Mesendoderm (in vitro differentiated cells): ENCODE data around the gene FOXP4.

Experiments
- DNase-seq: peaks from one replicate; pipeline ENCODE4 v3.0.0; 2013
- H2AK5ac ChIP-seq: 2 replicates; pipeline ENCODE4 v1.6.1; 2013; ENCODE audit warnings: low read length, inconsistent platforms
- H2BK120ac ChIP-seq: 2 replicates; pipeline ENCODE4 v1.6.1; 2013; ENCODE audit warnings: low read depth, mild to moderate bottlenecking, low read length, moderate library complexity, mixed read lengths
- H2BK15ac ChIP-seq: replicated peaks from 2 replicates; pipeline ENCODE4 v1.6.1; 2013; ENCODE audit warnings: low read depth, mild to moderate bottlenecking, moderate library complexity
- H2BK5ac ChIP-seq: 2 replicates; pipeline ENCODE4 v1.6.1; 2013; ENCODE audit warnings: low read length, inconsistent platforms
- H3K18ac ChIP-seq: 2 replicates; pipeline ENCODE4 v1.6.1; 2013; ENCODE audit warnings: mild to moderate bottlenecking, low read length, mixed read lengths
- H3K23ac ChIP-seq: one replicate; pipeline ENCODE4 v1.6.1; 2013; ENCODE audit warnings: low read length
- H3K27ac ChIP-seq: 2 replicates; pipeline ENCODE4 v1.5.1; 2013; ENCODE audit warnings: low read depth, mild to moderate bottlenecking, inconsistent platforms, low read length, moderate library complexity
- H3K27me3 ChIP-seq: 2 replicates; pipeline ENCODE4 v1.6.1; 2013; ENCODE audit warnings: low read length, control low read depth, mild to moderate bottlenecking, inconsistent platforms; ENCODE audit not compliant: insufficient read depth, poor library complexity
- H3K36me3 ChIP-seq: 2 replicates; pipeline ENCODE4 v1.6.1; 2013; ENCODE audit warnings: low read length, inconsistent platforms; ENCODE audit not compliant: control insufficient read depth, insufficient read depth
- H3K4ac ChIP-seq: one replicate; pipeline ENCODE4 v1.6.1; 2013; ENCODE audit warnings: low read depth, mild to moderate bottlenecking, low read length, moderate library complexity
- H3K4me1 ChIP-seq: 2 replicates; pipeline ENCODE4 v1.6.1; 2013; ENCODE audit warnings: low read depth, low read length, inconsistent platforms; ENCODE audit not compliant: control insufficient read depth
- H3K4me2 ChIP-seq: 2 replicates; pipeline ENCODE4 v1.6.1; 2013; ENCODE audit warnings: low read length
- H3K4me3 ChIP-seq: 2 replicates; pipeline ENCODE4 v1.5.1; 2013; ENCODE audit warnings: mild to moderate bottlenecking, low read length
- H3K56ac ChIP-seq: one replicate; pipeline ENCODE4 v1.6.1; 2013; ENCODE audit warnings: low read length
- H3K79me1 ChIP-seq: 2 replicates; pipeline ENCODE4 v1.6.1; 2013; ENCODE audit warnings: low read length, inconsistent platforms
- H3K79me2 ChIP-seq: 2 replicates; pipeline ENCODE4 v1.6.1; 2013; ENCODE audit warnings: mild to moderate bottlenecking, low read length; ENCODE audit not compliant: control insufficient read depth, insufficient read depth
- H3K9ac ChIP-seq: 2 replicates; pipeline ENCODE4 v1.6.1; 2013; ENCODE audit warnings: low read length, inconsistent platforms
- H4K5ac ChIP-seq: one replicate; pipeline ENCODE4 v1.6.1; 2013; ENCODE audit warnings: low read length
- H4K8ac ChIP-seq: one replicate; pipeline ENCODE4 v1.6.1; 2013; ENCODE audit warnings: low read depth, mild to moderate bottlenecking, control low read depth, low read length, moderate library complexity
- WGBS: extraction: QIAGEN DNeasy Blood & Tissue Kit; methylation state at CpG from one replicate; pipeline ENCODE4 v1.1.7; 2013; ENCODE audit warnings: low lambda C conversion rate, missing lambda C conversion rate; ENCODE audit not compliant: insufficient coverage; ENCODE audit errors: extremely low coverage; 5-methylcytosine and 5-hydroxymethylcytosine counted together

FOXP4 gene

GRCh38 chr6:41596096-41596685, 50.0 kb downstream of the FOXP4 start:
- Histone ChIP-seq H3K4me2 (no peak overlapping the region), H4K5ac (no peak overlapping the region), H3K36me3 (no peaks in the 10 kb centered on the region), H2BK5ac (no peak overlapping the region), H3K27ac (no peak overlapping the region), H3K27me3 (no peaks in the 10 kb centered on the region), H3K4me3 (no peak overlapping the region), H3K9ac (no peak overlapping the region), H2BK120ac (no peak overlapping the region), H2AK5ac (no peak overlapping the region), H3K79me1 (no peaks in the 10 kb centered on the region), H2BK15ac (no peak overlapping the region), H4K8ac (no peak overlapping the region), H3K23ac (no peak overlapping the region), H3K4me1 (no peaks in the 10 kb centered on the region), H3K79me2 (no peaks in the 10 kb centered on the region), H3K56ac (no peak overlapping the region), H3K4ac (no peak overlapping the region), H3K18ac (no peak overlapping the region)
- WGBS: no CpG with 5 or more reads among the region's 10 CpGs
- no peak for DNase-seq

- H2BK5ac ChIP-seq: no peak overlapping the region
- H3K27ac ChIP-seq: no peak overlapping the region
- no peak for DNase-seq
- H3K9ac ChIP-seq: no peak overlapping the region
- H4K5ac ChIP-seq: no peak overlapping the region
- no peaks in the 10 kb centered on the region for H3K27me3 ChIP-seq
- H3K56ac ChIP-seq: no peak overlapping the region
- no peak overlapping the region for H3K23ac ChIP-seq
- no peaks in the 10 kb centered on the region for H3K79me1 ChIP-seq
- no peaks in the 10 kb centered on the region for H3K36me3 ChIP-seq
- no peaks in the 10 kb centered on the region for H3K4me1 ChIP-seq
- no peak overlapping the region for H2BK15ac ChIP-seq
- H2BK120ac ChIP-seq: no peak overlapping the region
- H3K79me2 ChIP-seq: no peaks in the 10 kb centered on the region
- no peak overlapping the region for H2AK5ac ChIP-seq
- no peak overlapping the region for H4K8ac ChIP-seq
- no peak overlapping the region for H3K18ac ChIP-seq
- H3K4ac ChIP-seq: no peak overlapping the region
- H3K4me2 ChIP-seq: no peak overlapping the region
- no peak overlapping the region for H3K4me3 ChIP-seq
- no CpG with 5 or more reads among the region's 11 CpGs for WGBS
These were observed 50.6 kb downstream of the FOXP4 start for GRCh38 chr6:41596807-41597206.

- Histone ChIP-seq H3K23ac (no peak overlapping the region), H3K56ac (no peak overlapping the region), H2BK5ac (no peak overlapping the region), H3K4ac (no peak overlapping the region), H3K27me3 (no peaks in the 10 kb centered on the region), H3K27ac (no peak overlapping the region), H2BK120ac (no peak overlapping the region), H2AK5ac (no peak overlapping the region), H4K5ac (no peak overlapping the region), H3K9ac (no peak overlapping the region), H3K36me3 (no peaks in the 10 kb centered on the region), H3K4me1 (no peaks in the 10 kb centered on the region), H3K4me2 (no peak overlapping the region), H3K79me1 (no peaks in the 10 kb centered on the region), H3K79me2 (no peaks in the 10 kb centered on the region), H4K8ac (no peak overlapping the region), H3K4me3 (no peak overlapping the region), H2BK15ac (no peak overlapping the region), H3K18ac (no peak overlapping the region)
- DNase-seq: no peak
- no CpG with 5 or more reads among the region's 19 CpGs for WGBS
These were observed 51.2 kb downstream of the FOXP4 start for GRCh38 chr6:41597246-41598000.

- Histone ChIP-seq H4K5ac (no peak overlapping the region), H3K27me3 (no peaks in the 10 kb centered on the region), H4K8ac (no peak overlapping the region), H3K79me2 (no peaks in the 10 kb centered on the region), H2BK15ac (no peak overlapping the region), H2BK5ac (no peak overlapping the region), H2BK120ac (no peak overlapping the region), H3K4ac (no peak overlapping the region), H3K4me3 (no peak overlapping the region), H3K4me2 (no peak overlapping the region), H3K79me1 (no peaks in the 10 kb centered on the region), H3K27ac (no peak overlapping the region), H3K56ac (no peak overlapping the region), H3K23ac (no peak overlapping the region), H3K4me1 (no peaks in the 10 kb centered on the region), H3K18ac (no peak overlapping the region), H3K36me3 (no peaks in the 10 kb centered on the region), H3K9ac (no peak overlapping the region), H2AK5ac (no peak overlapping the region)
- DNase-seq: no peak
- no CpG with 5 or more reads among the region's 8 CpGs for WGBS
These were observed 52.5 kb downstream of the FOXP4 start for GRCh38 chr6:41598670-41599014.

GRCh38 chr6:41599015-41599851, 53.1 kb downstream of the FOXP4 start:
- Histone ChIP-seq H3K56ac (no peak overlapping the region), H3K4me3 (no peak overlapping the region), H2BK5ac (no peak overlapping the region), H3K27me3 (no peaks in the 10 kb centered on the region), H3K4ac (no peak overlapping the region), H3K4me1 (no peaks in the 10 kb centered on the region), H3K23ac (no peak overlapping the region), H3K4me2 (no peak overlapping the region), H3K27ac (no peak overlapping the region), H3K36me3 (no peaks in the 10 kb centered on the region), H2BK15ac (no peak overlapping the region), H3K79me1 (no peaks in the 10 kb centered on the region), H2BK120ac (no peak overlapping the region), H3K9ac (no peak overlapping the region), H2AK5ac (no peak overlapping the region), H4K5ac (no peak overlapping the region), H4K8ac (no peak overlapping the region), H3K79me2 (no peaks in the 10 kb centered on the region), H3K18ac (no peak overlapping the region)
- no peak for DNase-seq
- WGBS: no CpG with 5 or more reads among the region's 21 CpGs
